KG1 (cell line): ENCODE data around the gene ZGPAT.

Source experiments
- DNase-seq: peaks from one replicate; lab custom pipeline; 2025; lab: John Stamatoyannopoulos, UW

The ZGPAT gene

GRCh38 chr20:63692436-63693082 lies 15.3 kb upstream of the ZGPAT start:
- no peak for DNase-seq

- DNase-seq: no peak
Observed at GRCh38 chr20:63693083-63693732, 14.6 kb upstream of the ZGPAT start.

GRCh38 chr20:63693733-63694583 lies 13.9 kb upstream of the ZGPAT start:
- DNase-seq: no peak

- no peak for DNase-seq
Observed at GRCh38 chr20:63694584-63695423, 13.0 kb upstream of the ZGPAT start.

GRCh38 chr20:63695424-63696305 lies 12.2 kb upstream of the ZGPAT start:
- DNase-seq: no peak

GRCh38 chr20:63696306-63696627 lies 11.6 kb upstream of the ZGPAT start:
- DNase-seq: no peak

GRCh38 chr20:63696628-63697356 lies 11.0 kb upstream of the ZGPAT start, which contains the start of gene TNFRSF6B:
TNFRSF6B (plus strand) TSS chr20:63696652; CDS start chr20:63696768, 116 bp downstream.
- DNase-seq: no peak

GRCh38 chr20:63697357-63697867 lies 10.4 kb upstream of the ZGPAT start:
- DNase-seq: no peak

- DNase-seq: no peak
Observed at GRCh38 chr20:63697868-63698545, 9.8 kb upstream of the ZGPAT start.

- no peak for DNase-seq
Observed at GRCh38 chr20:63698739-63699465, 8.9 kb upstream of the ZGPAT start.

GRCh38 chr20:63699466-63700198 lies 8.2 kb upstream of the ZGPAT start:
- DNase-seq: no peak

GRCh38 chr20:63700199-63701050 lies 7.4 kb upstream of the ZGPAT start:
- no peak for DNase-seq

- no peak for DNase-seq
Observed at GRCh38 chr20:63701051-63701328, 6.8 kb upstream of the ZGPAT start.

- DNase-seq: no peak
Observed at GRCh38 chr20:63701329-63702035, 6.4 kb upstream of the ZGPAT start.

- no peak for DNase-seq
Observed at GRCh38 chr20:63702036-63702665, 5.7 kb upstream of the ZGPAT start.

GRCh38 chr20:63702751-63703470 lies 4.9 kb upstream of the ZGPAT start:
- DNase-seq: no peak
